Fibroblast of lung (primary cell): ENCODE results near the gene FRMD1.

Experiments used
- CTCF ChIP-seq, 2 donors: IDR thresholded peaks in 1 of 2; conservative IDR thresholded peaks in 1 of 2; 1 replicate in 1 of 2; 2 replicates in 1 of 2; pipeline ENCODE4 v1.5.1; 2011 to 2012; ENCODE audit warnings: low read length in 2 of 2, control low read depth in 1 of 2, inconsistent platforms in 1 of 2, low read depth in 1 of 2, mild to moderate bottlenecking in 1 of 2
- EZH2 ChIP-seq: IDR thresholded peaks from 2 replicates; pipeline ENCODE4 v1.5.1; 2012; ENCODE audit warnings: low read length, control low read depth, mild to moderate bottlenecking; ENCODE audit errors: missing control alignments

GRCh38 chr6:168037856-168038255 is 41.2 kb downstream of the FRMD1 start:
- TF ChIP-seq CTCF (conservative IDR thresholded peaks at IDR 0.05 in 1 of 2, IDR thresholded peaks at IDR 0.05 in 1 of 2; ENCODE audit: low read depth in 1 of 2, low read length in 2 of 2) (no peak), EZH2 (no peak)
